Epithelial cell of esophagus (primary cell): ENCODE measurements around the gene KCNQ4.
A peak's percentile ranks its signal among the peaks of the same experiment; 100 is the strongest.

Source experiments
- DNase-seq: peaks from one replicate; pipeline ENCODE4 v3.0.0; 2010; ENCODE audit warnings: low read depth
- H3K4me3 ChIP-seq: 2 replicates; pipeline ENCODE4 v1.5.1; 2011; ENCODE audit warnings: mild to moderate bottlenecking, low read length, control low read depth
- CTCF ChIP-seq: IDR thresholded peaks from 2 replicates; pipeline ENCODE4 v1.5.1; 2011; ENCODE audit warnings: low read depth, mild to moderate bottlenecking, low read length, control low read depth, inconsistent platforms; ENCODE audit not compliant: insufficient read depth; ENCODE audit errors: missing control alignments

KCNQ4 gene

DNA sequence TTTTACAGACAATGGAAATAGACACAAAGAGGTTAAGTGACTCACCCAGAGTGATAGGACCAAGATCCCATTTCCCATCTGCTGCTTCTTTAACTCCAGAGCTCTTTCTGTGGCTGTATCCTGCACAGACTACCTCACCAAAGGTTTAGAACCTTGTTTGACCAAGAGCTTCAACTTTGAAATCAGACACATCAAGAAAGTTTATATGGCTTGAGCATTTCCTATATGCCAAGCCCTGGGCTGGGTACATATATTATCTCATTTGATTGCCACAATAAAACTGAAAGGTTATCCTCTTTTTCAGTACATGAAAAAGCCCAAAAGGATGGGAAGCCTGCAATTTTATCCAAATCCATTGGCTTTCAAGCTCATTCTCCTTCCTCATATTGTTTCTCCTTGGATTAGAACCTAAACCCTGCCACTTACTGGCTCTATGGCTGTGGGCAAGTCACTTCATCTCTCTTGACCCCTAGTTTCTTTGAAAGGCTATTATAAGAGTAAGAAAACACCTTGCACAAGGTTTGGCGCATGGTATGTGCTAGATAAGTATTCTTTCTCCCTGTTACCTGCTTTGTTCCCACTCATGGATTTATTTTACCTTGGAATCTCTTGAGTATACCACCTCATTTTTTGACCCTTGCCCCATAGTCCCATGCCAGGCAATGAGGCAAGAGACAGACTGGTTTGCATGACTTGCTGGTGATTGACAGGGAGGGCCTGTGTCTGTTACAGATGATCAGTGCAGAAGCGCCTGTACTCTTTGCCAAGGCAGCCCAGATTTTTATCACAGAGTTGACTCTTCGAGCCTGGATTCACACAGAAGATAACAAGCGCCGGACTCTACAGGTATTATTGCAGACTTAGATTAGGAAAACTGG lies 34.5 kb upstream of the KCNQ4 start:
- H3K4me3 ChIP-seq = no peak overlapping the region
- DNase-seq = no peak
- no peak for TF ChIP-seq CTCF

- no peak for DNase-seq
- TF ChIP-seq CTCF = no peak
- H3K4me3 ChIP-seq = no peak overlapping the region
Measured at GRCh38 chr1:40749817-40750216, 33.8 kb upstream of the KCNQ4 start.

GRCh38 chr1:40750451-40750908 lies 33.1 kb upstream of the KCNQ4 start:
- no peak for TF ChIP-seq CTCF
- H3K4me3 ChIP-seq = no peak overlapping the region
- no peak for DNase-seq

DNA sequence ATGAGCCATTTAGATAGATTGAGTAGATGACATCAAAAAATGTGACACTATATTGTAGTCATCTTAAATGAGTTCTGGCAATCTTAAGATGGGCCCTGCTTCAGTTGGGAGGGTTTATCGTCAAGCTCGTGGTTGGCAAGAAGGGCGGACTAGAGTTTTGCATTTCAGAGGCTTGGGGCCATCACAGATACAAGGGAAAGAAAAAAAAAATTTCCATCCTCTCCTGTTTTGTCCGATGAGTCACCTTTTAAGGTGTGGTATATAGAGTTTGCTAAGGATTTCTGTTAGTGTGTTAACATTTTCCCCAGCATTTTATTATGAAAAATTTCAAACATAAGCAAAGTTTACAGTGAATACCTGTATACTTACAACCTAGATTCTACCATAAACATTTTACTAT lies 31.8 kb upstream of the KCNQ4 start:
- H3K4me3 ChIP-seq = no peak overlapping the region
- peak; percentile 36 for DNase-seq
- TF ChIP-seq CTCF = no peak

- DNase-seq = no peak
- H3K4me3 ChIP-seq = no peak overlapping the region
- no peak for TF ChIP-seq CTCF
Measured at GRCh38 chr1:40753142-40753882, 30.3 kb upstream of the KCNQ4 start.

DNA sequence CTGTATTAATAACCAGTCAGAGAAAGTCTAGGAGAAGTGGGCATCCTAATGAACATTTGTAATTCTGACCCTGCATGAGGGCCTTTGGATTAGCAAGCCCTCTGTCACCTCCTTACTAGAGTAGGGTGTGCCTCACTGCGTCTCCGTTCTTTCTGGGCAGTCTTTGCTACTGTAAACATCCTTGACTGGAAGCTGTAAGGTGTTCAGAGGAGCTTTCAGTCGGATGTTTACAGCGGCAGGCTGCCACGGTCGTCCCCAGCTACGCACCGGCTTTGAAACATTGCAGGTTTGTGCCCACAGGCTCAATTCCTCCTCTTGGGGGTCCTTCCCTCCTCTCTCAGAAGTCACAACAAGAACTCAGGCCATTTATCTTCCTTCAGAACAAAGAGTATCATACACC lies 29.4 kb upstream of the KCNQ4 start:
- no peak for DNase-seq
- TF ChIP-seq CTCF = no peak
- H3K4me3 ChIP-seq = no peak overlapping the region
